Muscle of leg (tissue), 11 donors: Measurements from ENCODE around the gene RAD51B. TPM values are rescaled to one million over a fixed set of nuclear protein-coding genes. Genes with fewer than 3 reads are reported as not detected.
A peak's percentile ranks its signal among the peaks of the same experiment; 100 is the strongest.

Source experiments
- DNase-seq: peaks from one replicate; pipeline ENCODE4 v3.0.0; 2013
- H3K27ac ChIP-seq: one replicate; pipeline ENCODE4 v1.5.1; 2013; ENCODE audit warnings: mild to moderate bottlenecking, low read length, control low read depth
- H3K27me3 ChIP-seq: one replicate; pipeline ENCODE4 v1.6.1; 2013; ENCODE audit warnings: low read length; ENCODE audit not compliant: control insufficient read depth, insufficient read depth
- H3K36me3 ChIP-seq: one replicate; pipeline ENCODE4 v1.6.1; 2013; ENCODE audit warnings: low read length; ENCODE audit not compliant: control insufficient read depth, insufficient read depth
- H3K4me1 ChIP-seq: one replicate; pipeline ENCODE4 v1.6.1; 2013; ENCODE audit warnings: low read length; ENCODE audit not compliant: control insufficient read depth, insufficient read depth
- H3K4me3 ChIP-seq: one replicate; pipeline ENCODE4 v1.5.1; 2013; ENCODE audit warnings: low read length, control low read depth
- H3K9me3 ChIP-seq: replicated peaks from 2 replicates; pipeline ENCODE4 v1.6.1; 2013; ENCODE audit warnings: low read depth, low read length; ENCODE audit not compliant: control insufficient read depth
- WGBS: methylation state at CpG from one replicate; pipeline ENCODE4 v1.1.5; 2013; ENCODE audit warnings: missing lambda C conversion rate; ENCODE audit not compliant: insufficient coverage; 5-methylcytosine and 5-hydroxymethylcytosine counted together
- polyA plus RNA-seq, 8 donors: library from polyadenylated mRNA; unstranded; fragments of 120-200 nt; gene quantifications; one replicate each; pipeline versions ENCODE4 v1.2.1 to v1.2.3, GENCODE V29; 2013; ENCODE audit warnings: inconsistent platforms in 1 of 8, low replicate concordance in 1 of 8; ENCODE audit not compliant: insufficient read length in 8 of 8, insufficient read depth in 1 of 8
- total RNA-seq: library from RNA; stranded (reverse); fragments of 120-200 nt; gene quantifications from one replicate; pipeline ENCODE4 v1.2.4, GENCODE V29; 2013

Gene RAD51B
- total and polyA plus RNA-seq, 9 donors = 6.0 to 16.5 (median 7.2) TPM

DNA sequence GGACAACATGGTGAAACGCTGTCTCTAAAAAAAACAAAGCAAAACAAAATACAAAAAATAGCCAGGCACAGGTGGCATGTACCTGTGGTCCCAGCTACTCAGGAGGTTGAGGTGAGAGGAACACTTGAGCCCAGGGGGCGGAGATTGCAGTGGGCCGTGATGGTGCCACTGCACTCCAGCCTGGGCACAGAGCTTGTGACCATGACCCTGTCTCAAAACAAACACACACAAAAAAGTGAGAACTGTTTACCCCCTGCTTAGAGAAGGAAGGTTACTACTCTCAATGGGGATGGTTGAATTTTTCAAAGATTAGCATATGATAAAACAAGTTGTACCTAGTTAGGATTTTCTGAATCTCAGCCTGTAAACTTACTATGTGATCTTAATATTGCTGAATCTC, 905.3 kb downstream of the RAD51B start:
- no peak overlapping the region for H3K4me3 ChIP-seq
- peaks cover 6% of the 10 kb centered on the region for H3K9me3 ChIP-seq
- no peaks in the 10 kb centered on the region for H3K27me3 ChIP-seq
- no peaks in the 10 kb centered on the region for H3K36me3 ChIP-seq
- no peak overlapping the region for H3K27ac ChIP-seq
- WGBS = 100% methylated on average over 1 of the region's 3 CpGs
- peaks cover 21% of the 10 kb centered on the region for H3K4me1 ChIP-seq
- DNase-seq = no peak

DNA sequence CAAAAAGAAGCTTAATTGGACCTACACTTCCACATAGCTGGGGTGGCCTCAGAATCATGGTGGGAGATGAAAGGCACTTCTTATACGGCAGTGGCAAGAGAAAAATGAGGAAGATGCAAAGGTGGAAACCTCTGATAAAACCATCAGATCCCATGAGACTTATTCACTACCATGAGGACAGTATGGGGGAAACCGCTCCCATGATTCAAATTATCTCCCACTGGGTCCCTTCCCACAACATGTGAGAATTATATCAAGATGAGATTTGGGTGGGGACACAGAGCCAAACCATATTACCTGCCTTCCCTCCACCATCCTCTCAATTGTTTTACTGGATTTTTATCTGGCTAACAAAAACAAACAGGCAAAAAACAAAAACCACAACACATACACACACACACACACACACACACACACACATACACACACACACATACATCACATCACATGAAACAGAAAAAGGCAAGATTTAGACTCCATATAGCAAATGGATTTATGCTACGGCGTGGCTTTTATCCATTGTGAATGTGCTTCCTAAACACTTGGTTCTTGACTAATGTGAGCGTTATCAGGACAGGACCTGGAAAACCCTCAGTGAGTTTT, 906.6 kb downstream of the RAD51B start:
- Histone ChIP-seq H3K27me3 (no peaks in the 10 kb centered on the region), H3K27ac (no peak overlapping the region), H3K36me3 (no peaks in the 10 kb centered on the region), H3K4me3 (no peak overlapping the region), H3K9me3 (no peaks in the 10 kb centered on the region), H3K4me1 (peaks cover 34% of the 10 kb centered on the region)
- WGBS = no CpG with 5 or more reads among the region's 5 CpGs
- no peak for DNase-seq

DNA sequence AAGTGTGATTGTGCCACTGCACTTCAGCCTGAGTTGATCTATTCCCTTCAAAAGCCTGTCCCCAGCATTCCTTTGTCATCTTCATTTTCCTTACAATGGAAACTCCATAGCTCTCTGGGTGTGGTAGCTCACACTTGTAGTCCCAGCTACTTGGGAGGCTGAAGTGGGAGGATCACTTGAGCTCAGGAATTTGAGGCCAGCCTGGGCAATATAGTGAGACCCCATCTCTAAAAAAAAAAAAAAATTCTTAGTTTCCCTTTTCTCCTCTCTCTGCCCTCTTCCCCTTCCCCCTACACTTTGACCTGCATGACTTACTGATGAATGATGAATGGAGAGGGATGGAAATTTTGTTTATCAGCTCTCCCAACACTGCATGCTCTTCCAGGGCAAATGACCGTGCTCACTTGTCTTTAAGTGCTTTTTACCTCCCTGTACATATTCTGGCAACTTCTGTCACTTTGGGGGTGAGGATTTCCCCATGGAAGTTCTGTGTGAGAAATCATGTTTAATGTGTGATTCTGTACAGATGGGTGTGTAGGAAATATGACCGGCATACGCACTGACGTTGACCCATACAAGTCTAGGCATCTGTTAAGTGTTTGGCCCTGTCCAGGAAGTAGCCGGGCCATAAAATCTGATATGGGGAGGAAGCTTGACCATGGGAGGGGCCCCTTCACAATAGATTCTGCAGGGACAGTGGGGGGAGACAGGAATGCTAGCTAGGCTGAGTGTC, 907.9 kb downstream of the RAD51B start:
- DNase-seq = peak; percentile 86
- H3K9me3 ChIP-seq = no peaks in the 10 kb centered on the region
- peak overlapping the region; percentile 47 for H3K27ac ChIP-seq
- no peaks in the 10 kb centered on the region for H3K36me3 ChIP-seq
- no peaks in the 10 kb centered on the region for H3K27me3 ChIP-seq
- peaks cover 41% of the 10 kb centered on the region for H3K4me1 ChIP-seq
- H3K4me3 ChIP-seq = no peak overlapping the region
- whole genome bisulfite sequencing = 15% methylated on average over 4 of the region's 5 CpGs

DNA sequence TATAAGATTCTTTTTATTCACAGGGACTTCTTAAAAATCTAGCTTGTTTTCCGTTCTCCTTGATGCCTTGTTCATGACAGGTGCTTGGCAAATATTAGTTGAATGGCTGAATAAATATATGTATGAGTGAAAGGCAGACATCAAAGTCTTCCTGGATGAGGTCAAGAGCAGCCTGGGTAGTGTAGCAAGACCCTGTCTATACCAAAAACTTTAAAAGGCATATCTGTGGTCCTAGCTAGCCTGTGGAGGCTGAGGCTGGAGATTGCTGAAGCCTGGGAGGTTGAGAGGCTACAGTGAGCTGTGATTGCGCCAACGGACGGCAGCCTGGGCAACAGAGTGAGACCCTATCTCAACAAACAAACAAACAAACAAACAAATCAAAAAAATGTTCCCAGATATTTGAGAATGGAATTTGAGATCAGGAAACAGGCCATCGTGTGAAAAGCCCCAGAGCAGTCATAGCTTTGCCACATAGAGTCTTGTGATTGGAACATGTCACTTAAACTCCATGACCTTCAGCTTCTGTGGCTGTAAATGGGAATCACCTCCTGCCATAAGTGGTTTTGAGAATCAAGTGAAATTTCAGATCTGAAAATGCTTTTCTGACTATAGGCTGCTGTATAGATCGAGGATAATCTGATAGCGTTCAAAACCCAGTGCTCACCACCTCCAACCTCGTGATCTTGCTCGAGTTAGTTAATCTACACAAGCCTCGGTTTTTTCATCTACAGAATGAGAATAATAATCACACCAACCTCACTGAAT, 908.9 kb downstream of the RAD51B start:
- no peak overlapping the region for H3K4me3 ChIP-seq
- no peaks in the 10 kb centered on the region for H3K27me3 ChIP-seq
- no peaks in the 10 kb centered on the region for H3K9me3 ChIP-seq
- H3K4me1 ChIP-seq = peaks cover 45% of the 10 kb centered on the region
- 71% methylated on average over 2 of the region's 10 CpGs for whole genome bisulfite sequencing
- no peak overlapping the region for H3K27ac ChIP-seq
- no peaks in the 10 kb centered on the region for H3K36me3 ChIP-seq
- DNase-seq = no peak

DNA sequence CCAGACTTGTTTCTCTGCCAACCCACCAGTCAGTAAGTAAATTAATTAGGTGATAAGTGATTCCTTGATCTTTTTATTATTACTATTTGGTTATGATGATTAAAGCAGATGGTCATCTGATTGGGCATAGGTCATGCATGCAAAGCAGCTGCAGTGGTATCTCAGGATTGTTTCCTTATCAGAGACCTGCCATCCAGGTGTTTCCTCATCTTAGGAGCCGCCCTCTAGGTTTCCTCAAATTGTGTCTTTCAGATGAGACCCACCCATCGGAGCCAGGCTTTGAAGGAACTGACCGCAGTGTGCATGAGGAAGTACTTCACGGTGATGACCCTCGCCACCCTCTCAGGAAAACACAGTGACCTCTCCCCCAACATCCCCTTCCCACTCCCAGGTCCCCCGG, 910.0 kb downstream of the RAD51B start:
- Histone ChIP-seq H3K27ac (peak overlapping the region; percentile 78), H3K4me3 (no peak overlapping the region), H3K9me3 (no peaks in the 10 kb centered on the region), H3K4me1 (peaks cover 49% of the 10 kb centered on the region), H3K27me3 (no peaks in the 10 kb centered on the region), H3K36me3 (no peaks in the 10 kb centered on the region)
- WGBS = 84% methylated on average over 3 of the region's 6 CpGs
- DNase-seq = no peak

DNA sequence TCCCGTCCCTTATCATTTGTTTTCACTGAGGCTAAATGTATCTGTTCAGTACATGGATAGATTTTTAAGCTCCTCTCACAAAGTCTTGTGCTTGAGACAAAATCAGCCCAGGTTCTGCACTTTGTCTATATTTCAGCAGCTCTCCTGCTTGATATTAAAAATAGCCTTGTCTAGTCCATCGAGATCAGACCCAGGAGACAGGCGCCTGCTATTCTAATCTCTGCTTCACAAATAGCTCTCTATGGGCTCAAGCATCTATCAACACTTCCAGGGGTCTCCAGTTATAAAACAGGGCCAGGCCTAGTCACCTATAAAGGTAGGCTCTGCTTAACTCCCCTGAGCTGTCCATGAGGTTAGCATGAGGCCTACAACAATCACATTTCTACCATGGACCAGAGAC, 910.8 kb downstream of the RAD51B start:
- Histone ChIP-seq H3K27me3 (no peaks in the 10 kb centered on the region), H3K27ac (peak overlapping the region; percentile 78), H3K9me3 (no peaks in the 10 kb centered on the region), H3K4me3 (no peak overlapping the region), H3K36me3 (no peaks in the 10 kb centered on the region), H3K4me1 (peaks cover 54% of the 10 kb centered on the region)
- DNase-seq = no peak
- 33% methylated on average over 2 of the region's 3 CpGs for WGBS

DNA sequence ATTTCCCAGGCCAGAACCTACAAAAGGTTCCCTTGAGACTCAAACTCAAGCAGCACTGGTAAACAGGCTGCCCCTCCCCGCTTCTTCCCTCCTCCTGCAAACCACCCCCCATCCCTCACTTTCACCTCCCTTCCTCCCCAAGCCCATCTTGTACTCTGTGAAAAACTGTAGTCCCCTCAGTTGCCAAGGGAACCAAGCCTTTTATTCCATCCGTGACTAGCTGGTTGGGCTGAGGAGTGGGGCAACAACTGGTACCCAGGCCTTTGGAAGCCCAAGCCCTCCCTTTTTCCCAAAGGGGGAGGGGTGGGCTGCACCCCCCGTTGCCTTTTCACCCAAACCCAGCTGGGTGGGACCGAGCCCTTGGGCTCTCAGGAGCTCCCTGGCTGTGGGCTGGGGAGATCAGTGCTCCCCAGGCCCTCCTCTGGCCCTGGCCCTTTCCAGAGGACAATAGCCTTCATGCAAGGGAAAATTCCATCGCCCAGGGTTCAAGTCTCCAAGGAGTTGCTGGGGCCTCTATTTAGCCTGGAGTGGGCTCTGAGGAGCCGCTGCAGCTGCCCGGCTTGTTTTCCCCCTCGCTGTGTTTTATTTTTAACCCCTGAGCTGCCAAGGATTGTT, 911.3 kb downstream of the RAD51B start:
- H3K27me3 ChIP-seq = no peaks in the 10 kb centered on the region
- H3K27ac ChIP-seq = peak overlapping the region; percentile 78
- H3K4me1 ChIP-seq = peaks cover 58% of the 10 kb centered on the region
- 21% methylated on average over 5 of the region's 8 CpGs for WGBS
- DNase-seq = peak; percentile 73
- H3K4me3 ChIP-seq = no peak overlapping the region
- no peaks in the 10 kb centered on the region for H3K36me3 ChIP-seq
- no peaks in the 10 kb centered on the region for H3K9me3 ChIP-seq

DNA sequence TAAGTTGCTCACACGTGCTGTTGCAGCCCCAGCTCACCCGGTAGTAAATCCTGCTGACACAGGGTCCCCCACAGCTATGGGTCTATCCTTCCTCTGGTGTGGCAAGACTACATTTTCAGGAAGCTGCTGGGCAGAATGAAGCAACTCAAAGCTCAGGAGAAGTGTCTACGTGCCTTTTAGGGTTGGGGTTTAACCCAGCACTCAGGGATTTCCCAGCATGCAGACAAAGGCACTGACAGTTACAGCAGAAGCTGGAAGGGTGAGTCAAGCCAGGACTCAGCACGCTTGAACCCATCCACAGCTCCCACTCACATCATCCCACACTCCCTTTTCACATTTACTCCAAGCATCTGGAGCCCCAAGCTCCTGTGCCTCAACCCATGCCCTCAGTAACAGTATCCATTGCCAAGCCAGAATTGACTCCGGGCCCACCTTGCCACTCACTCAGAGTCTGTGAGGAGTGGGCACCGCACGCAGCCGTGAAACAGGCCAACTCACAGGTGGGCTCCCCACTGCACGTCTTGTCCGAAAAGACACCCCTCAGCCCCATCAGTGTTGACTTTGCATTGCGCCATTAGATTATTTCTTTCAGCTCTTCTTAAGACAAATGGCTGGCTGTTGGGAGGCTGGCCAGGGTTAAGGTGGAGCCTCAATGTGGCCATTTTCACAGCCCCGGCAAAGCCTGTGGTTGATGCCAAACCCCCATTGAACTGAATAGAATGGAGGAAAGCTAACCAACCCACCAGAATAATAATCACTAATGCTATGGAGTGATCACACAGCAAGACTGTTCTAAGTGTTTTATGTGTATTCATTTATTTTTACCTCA, 913.7 kb downstream of the RAD51B start:
- Histone ChIP-seq H3K27me3 (no peaks in the 10 kb centered on the region), H3K4me1 (peaks cover 71% of the 10 kb centered on the region), H3K9me3 (no peaks in the 10 kb centered on the region), H3K4me3 (no peak overlapping the region), H3K27ac (peak overlapping the region; percentile 3), H3K36me3 (no peaks in the 10 kb centered on the region)
- DNase-seq = peak; percentile 75
- 84% methylated on average over 8 of the region's 12 CpGs for WGBS

DNA sequence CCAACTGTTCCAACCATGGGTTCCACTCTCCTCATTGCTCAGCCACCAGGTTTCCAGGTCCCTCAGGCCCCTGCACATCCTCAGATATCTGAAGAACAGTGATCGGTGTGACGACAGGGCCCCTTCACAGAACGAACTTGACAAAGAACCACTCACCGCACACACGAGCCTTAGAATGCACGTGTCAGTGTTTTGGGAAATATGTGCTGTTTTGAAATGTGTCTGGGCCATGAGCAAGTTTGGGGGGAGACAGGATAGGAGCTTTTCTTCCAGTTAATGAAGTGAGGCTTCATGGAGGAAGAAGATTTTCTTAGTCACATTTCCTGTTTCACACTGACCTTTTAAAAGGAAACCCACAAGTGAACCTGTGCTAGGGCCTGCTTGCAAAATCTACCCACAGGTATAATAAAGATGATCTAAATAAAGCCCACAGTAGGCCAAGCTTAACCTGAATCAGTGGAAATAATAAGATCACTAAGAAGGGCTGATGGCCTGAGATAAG, 914.7 kb downstream of the RAD51B start:
- no peaks in the 10 kb centered on the region for H3K27me3 ChIP-seq
- WGBS = 76% methylated on average over 4 of the region's 6 CpGs
- H3K4me1 ChIP-seq = peaks cover 67% of the 10 kb centered on the region
- H3K9me3 ChIP-seq = no peaks in the 10 kb centered on the region
- no peaks in the 10 kb centered on the region for H3K36me3 ChIP-seq
- peak overlapping the region; percentile 8 for H3K27ac ChIP-seq
- DNase-seq = peak; percentile 43
- no peak overlapping the region for H3K4me3 ChIP-seq
